Ishikawa (cell line): ENCODE results near the gene MLX.

Source experiments
- CEBPB ChIP-seq: IDR thresholded peaks from 2 replicates; pipeline ENCODE4 v1.6.1; 2012
- CREB1 ChIP-seq: IDR thresholded peaks from 2 replicates; pipeline ENCODE4 v1.6.1; 2012; ENCODE audit warnings: low read depth
- EGR1 ChIP-seq: IDR thresholded peaks from 2 replicates; pipeline ENCODE4 v1.6.1; 2012
- EP300 ChIP-seq: IDR thresholded peaks from 2 replicates; pipeline ENCODE4 v1.6.1; 2012; ENCODE audit warnings: borderline replicate concordance
- FOXM1 ChIP-seq: IDR thresholded peaks from 2 replicates; pipeline ENCODE4 v1.6.1; 2012; ENCODE audit warnings: low read depth, borderline replicate concordance
- MAX ChIP-seq: IDR thresholded peaks from 2 replicates; pipeline ENCODE4 v1.6.1; 2012
- NFIC ChIP-seq: IDR thresholded peaks from 2 replicates; pipeline ENCODE4 v1.6.1; 2012
- RAD21 ChIP-seq: IDR thresholded peaks from 2 replicates; pipeline ENCODE4 v1.6.1; 2012; ENCODE audit warnings: low read depth
- REST ChIP-seq: IDR thresholded peaks from 2 replicates; pipeline ENCODE4 v1.6.1; 2012; ENCODE audit warnings: low read depth, mild to moderate bottlenecking
- TAF1 ChIP-seq: IDR thresholded peaks from 2 replicates; pipeline ENCODE4 v1.6.1; 2012; ENCODE audit warnings: low read depth, mild to moderate bottlenecking
- TCF12 ChIP-seq: IDR thresholded peaks from 2 replicates; pipeline ENCODE4 v1.6.1; 2012; ENCODE audit warnings: low read depth
- TEAD4 ChIP-seq: IDR thresholded peaks from 2 replicates; pipeline ENCODE4 v1.6.1; 2012
- USF1 ChIP-seq: IDR thresholded peaks from 2 replicates; pipeline ENCODE4 v1.6.1; 2012
- YY1 ChIP-seq: IDR thresholded peaks from 2 replicates; pipeline ENCODE4 v1.6.1; 2012; ENCODE audit warnings: low read depth
- ZBTB7A ChIP-seq: IDR thresholded peaks from 2 replicates; pipeline ENCODE4 v1.6.1; 2012; ENCODE audit warnings: low read depth

The MLX gene

GRCh38 chr17:42555122-42555622 lies 11.7 kb upstream of the MLX start:
- TF ChIP-seq USF1 (no peak), EP300 (no peak), REST (no peak), EGR1 (no peak), RAD21 (no peak), CEBPB (no peak), FOXM1 (no peak), NFIC (no peak), TAF1 (no peak), TCF12 (no peak), TEAD4 (no peak), ZBTB7A (no peak), CREB1 (no peak), MAX (no peak), YY1 (no peak)

GRCh38 chr17:42559075-42559474 lies 7.8 kb upstream of the MLX start:
- TF ChIP-seq CREB1, result no peak
- no peak for TF ChIP-seq YY1
- no peak for TF ChIP-seq MAX
- TF ChIP-seq TCF12, result no peak
- TF ChIP-seq FOXM1, result no peak
- no peak for TF ChIP-seq RAD21
- no peak for TF ChIP-seq REST
- no peak for TF ChIP-seq EGR1
- TF ChIP-seq USF1, result no peak
- no peak for TF ChIP-seq NFIC

GRCh38 chr17:42560246-42560645 lies 6.7 kb upstream of the MLX start:
- TF ChIP-seq MAX (no peak), TCF12 (no peak), ZBTB7A (no peak), CREB1 (no peak), TEAD4 (no peak), RAD21 (no peak), EGR1 (no peak), CEBPB (no peak), USF1 (no peak), YY1 (no peak), REST (no peak), FOXM1 (no peak), TAF1 (no peak), NFIC (no peak), EP300 (no peak)

- TF ChIP-seq NFIC (no peak), TCF12 (peak; percentile 51; the same call in 1 of the 2 replicates), TAF1 (peak; percentile 74; the same call in 1 of the 2 replicates), TEAD4 (peak; percentile 42; the same call in 1 of the 2 replicates), MAX (peak; percentile 88), CEBPB (0 out of 2 replicates have a peak, but pooled peaks have one; percentile 36), USF1 (0 out of 2 replicates have a peak, but pooled peaks have one; percentile 20), EP300 (no peak), YY1 (peak; percentile 62), RAD21 (no peak)
Observed at GRCh38 chr17:42561897-42562387, 5.0 kb upstream of the MLX start, which contains the start of gene COASY. Gene COASY (plus strand): TSS chr17:42562148. CDS start chr17:42562623, 475 bp downstream.
